Subcutaneous abdominal adipose tissue (tissue), 5 donors: Measurements from ENCODE around the gene WNT3A.

Experiments used
- H3K27ac ChIP-seq: one replicate; pipeline ENCODE4 v1.7.0; 2013; ENCODE audit warnings: low read depth, mild to moderate bottlenecking, inconsistent platforms, low read length, moderate library complexity
- H3K27me3 ChIP-seq, 5 donors: one replicate each; pipeline ENCODE4 v1.7.0; 2013; ENCODE audit warnings: low read length in 5 of 5, inconsistent platforms in 1 of 5; ENCODE audit not compliant: control insufficient read depth in 5 of 5, insufficient read depth in 4 of 5
- H3K36me3 ChIP-seq, 5 donors: one replicate each; pipeline ENCODE4 v1.7.0; 2013; ENCODE audit warnings: low read length in 5 of 5; ENCODE audit not compliant: control insufficient read depth in 5 of 5, insufficient read depth in 5 of 5
- H3K4me1 ChIP-seq, 5 donors: one replicate each; pipeline ENCODE4 v1.7.0; 2013; ENCODE audit warnings: low read length in 5 of 5, mild to moderate bottlenecking in 3 of 5, moderate library complexity in 1 of 5; ENCODE audit not compliant: control insufficient read depth in 5 of 5, insufficient read depth in 5 of 5
- H3K4me3 ChIP-seq, 5 donors: one replicate each; pipeline ENCODE4 v1.7.0; 2013; ENCODE audit warnings: low read length in 5 of 5, low read depth in 1 of 5
- H3K9ac ChIP-seq, 5 donors: one replicate each; pipeline ENCODE4 v1.7.0; 2013; ENCODE audit warnings: low read length in 5 of 5, mild to moderate bottlenecking in 4 of 5, moderate library complexity in 3 of 5
- H3K9me3 ChIP-seq, 5 donors: one replicate each; pipeline ENCODE4 v1.7.0; 2013; ENCODE audit warnings: low read length in 5 of 5; ENCODE audit not compliant: control insufficient read depth in 5 of 5
- donor health status: healthy.
- donor health status: healthy.
- donor health status: healthy.
- donor health status: healthy.
- donor health status: healthy.

Gene WNT3A

DNA sequence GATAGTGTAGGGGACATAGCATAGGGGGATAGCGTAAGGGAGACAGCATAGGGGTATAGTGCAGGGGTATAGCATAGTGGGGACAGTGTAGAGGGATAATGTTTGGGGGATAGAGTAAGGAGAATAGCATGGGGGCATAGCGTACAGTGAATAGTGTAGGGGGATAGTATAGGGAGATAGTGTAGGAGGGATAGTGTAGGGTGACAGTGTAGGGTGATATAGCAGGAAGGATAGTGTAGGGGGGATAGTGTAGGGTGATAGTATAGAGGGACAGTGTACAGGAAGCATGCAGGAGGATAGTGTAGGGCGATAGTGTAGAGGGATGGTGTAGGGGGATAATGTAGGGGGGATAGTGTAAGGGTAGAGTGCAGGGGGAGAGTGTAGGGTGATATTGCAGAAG lies 64.1 kb downstream of the WNT3A start:
- Histone ChIP-seq H3K27ac (no peak overlapping the region), H3K9ac (no peak overlapping the region), H3K27me3 (peaks cover 16 to 64% (median 38%) of the 10 kb centered on the region in 5 donors), H3K4me1 (peaks cover 0 to 3% (median 0%) of the 10 kb centered on the region in 5 donors), H3K9me3 (no peaks in the 10 kb centered on the region), H3K36me3 (no peaks in the 10 kb centered on the region), H3K4me3 (no peak overlapping the region)

DNA sequence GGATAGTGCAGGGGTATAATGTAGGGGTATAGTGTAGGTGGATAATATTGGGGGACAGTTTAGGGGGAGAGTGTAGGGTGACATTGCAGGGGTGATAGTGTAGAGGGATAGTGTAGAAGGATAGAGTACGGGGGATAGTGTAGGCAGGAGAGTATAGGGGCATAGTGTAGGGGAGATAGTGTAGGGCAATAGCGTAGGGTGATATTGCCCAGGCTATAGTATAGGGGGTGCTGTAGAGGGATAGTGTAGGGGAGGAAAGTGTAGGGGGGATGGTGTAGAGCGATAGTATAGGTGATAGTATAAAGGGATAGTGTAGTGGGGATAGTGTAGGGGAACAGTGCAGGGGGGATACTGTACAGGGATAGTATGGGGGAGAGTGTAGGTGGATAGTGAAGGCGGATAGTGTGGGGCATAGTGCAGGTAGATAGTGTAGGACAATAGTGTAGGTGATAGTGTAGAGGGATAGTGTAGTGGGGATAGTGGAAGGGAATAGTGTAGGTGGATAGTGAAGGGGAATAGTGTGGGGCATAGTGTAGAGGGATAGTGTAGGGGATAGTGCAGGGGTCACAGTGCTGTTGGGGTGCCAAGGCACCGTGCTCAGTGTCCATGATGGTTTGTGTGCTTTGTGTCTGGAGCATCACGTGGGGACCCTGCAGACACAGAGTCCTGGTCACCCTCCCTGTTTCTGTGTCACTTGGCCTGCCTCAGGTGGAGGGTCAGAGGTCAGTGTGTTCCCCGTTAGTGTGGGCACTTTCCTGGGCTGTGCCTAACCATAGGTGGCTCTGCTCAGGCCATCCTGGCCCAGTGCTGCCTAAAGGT lies 65.2 kb downstream of the WNT3A start:
- no peak overlapping the region for H3K9ac ChIP-seq
- H3K4me3 ChIP-seq = no peak overlapping the region
- no peaks in the 10 kb centered on the region for H3K36me3 ChIP-seq
- peaks cover 0 to 3% (median 0%) of the 10 kb centered on the region in 5 donors for H3K4me1 ChIP-seq
- no peaks in the 10 kb centered on the region for H3K9me3 ChIP-seq
- H3K27ac ChIP-seq = no peak overlapping the region
- H3K27me3 ChIP-seq = peaks cover 9 to 54% (median 27%) of the 10 kb centered on the region in 5 donors

DNA sequence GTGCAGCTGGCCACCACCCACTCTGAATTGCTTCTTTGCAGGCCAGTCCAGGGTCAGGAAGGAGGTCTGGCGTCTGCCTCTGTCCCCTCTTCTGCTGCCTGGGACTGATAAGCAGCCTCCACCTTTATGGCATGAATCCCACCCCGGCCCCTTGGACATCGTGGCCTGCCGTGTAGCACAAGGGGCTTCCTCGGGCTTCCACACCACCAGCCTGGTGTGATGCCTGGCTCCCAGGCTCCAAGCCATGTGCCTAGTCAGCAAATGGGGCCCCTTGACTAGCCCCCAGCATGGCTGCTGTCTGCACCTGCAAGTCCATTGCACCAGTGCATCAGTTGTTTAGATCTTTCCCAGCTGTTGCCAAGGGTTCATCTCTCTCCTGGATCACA lies 65.9 kb downstream of the WNT3A start:
- no peak overlapping the region for H3K4me3 ChIP-seq
- no peaks in the 10 kb centered on the region for H3K36me3 ChIP-seq
- no peaks in the 10 kb centered on the region for H3K9me3 ChIP-seq
- no peak overlapping the region for H3K9ac ChIP-seq
- no peak overlapping the region for H3K27ac ChIP-seq
- H3K4me1 ChIP-seq = peaks cover 0 to 3% (median 0%) of the 10 kb centered on the region in 5 donors
- H3K27me3 ChIP-seq = peaks cover 5 to 48% (median 21%) of the 10 kb centered on the region in 5 donors

DNA sequence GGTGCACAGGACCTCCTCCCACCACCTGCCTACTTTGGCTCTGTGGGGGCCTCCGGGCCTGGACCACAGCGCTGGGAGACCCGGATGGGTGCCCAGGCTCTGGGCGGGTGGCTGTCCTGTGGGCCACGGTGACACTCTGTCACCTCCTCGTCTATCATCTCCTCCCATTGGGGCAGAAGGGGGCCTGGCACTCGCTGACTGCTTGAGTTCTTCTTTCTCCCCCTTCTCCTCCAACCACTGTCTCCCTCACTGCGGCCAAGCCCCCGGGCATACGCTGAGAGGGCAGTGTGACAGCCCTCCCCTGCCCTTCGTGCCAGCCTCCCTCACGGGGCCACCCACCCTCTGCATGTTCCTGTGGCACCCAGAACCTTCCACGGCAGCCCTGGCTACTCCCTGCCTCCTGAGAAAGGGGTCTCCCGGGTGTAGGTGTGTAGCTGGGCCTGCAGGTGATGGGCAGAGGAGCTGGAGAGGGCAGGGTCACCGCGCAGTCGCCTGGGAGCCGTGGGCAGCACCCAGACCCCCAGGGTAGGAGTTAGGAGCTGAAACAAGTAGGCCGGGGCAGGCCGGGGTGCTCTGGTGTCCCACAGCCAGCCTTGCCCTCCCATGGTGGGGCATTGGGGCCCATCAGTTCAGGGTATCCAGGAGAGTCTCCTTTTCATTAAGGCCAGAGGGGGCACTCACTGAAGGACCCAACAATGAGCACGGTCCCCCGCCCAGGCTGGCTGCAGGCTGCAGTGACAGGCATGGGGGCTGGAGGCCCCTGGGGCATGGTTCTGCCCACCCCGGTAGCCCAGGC lies 66.5 kb downstream of the WNT3A start:
- Histone ChIP-seq H3K27ac (no peak overlapping the region), H3K27me3 (peaks cover 5 to 43% (median 18%) of the 10 kb centered on the region in 5 donors), H3K9me3 (no peaks in the 10 kb centered on the region), H3K36me3 (no peaks in the 10 kb centered on the region), H3K4me1 (peaks cover 0 to 7% (median 2%) of the 10 kb centered on the region in 5 donors), H3K4me3 (no peak overlapping the region), H3K9ac (no peak overlapping the region)

DNA sequence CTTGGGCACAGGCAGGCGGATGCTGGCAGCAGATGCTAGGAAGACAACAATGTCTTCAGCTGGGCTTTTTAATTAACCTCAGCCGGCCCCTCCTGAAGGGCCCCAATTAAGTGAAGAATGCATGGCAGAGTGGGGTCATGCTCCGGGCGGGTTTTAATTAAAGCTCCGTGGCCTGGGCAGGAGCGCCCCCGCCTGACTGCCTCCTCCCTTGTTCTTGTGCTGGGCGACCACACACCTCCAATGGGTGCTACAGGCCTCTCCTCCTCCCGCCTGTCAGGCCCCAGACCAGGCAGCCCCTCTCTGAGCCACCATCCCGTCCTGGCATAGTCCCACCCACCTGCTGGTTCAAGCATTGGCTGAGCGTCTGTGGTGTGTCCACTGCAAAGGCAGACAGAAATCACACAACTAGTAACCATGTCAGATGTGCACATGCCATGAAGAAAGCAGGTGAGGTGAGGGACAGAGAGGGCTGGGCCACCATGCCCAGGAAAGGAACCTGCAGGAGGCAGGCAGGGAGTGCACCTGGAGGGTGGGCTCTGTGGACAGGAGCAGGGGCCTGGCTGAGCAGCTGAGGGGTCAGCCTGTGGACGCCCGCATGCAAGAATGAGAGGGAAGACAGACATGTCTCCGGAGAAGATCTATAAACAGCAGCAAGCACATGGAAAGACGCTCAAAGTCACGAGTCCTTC lies 67.2 kb downstream of the WNT3A start:
- Histone ChIP-seq H3K9me3 (no peaks in the 10 kb centered on the region), H3K36me3 (no peaks in the 10 kb centered on the region), H3K27ac (no peak overlapping the region), H3K4me1 (peaks cover 0 to 7% (median 2%) of the 10 kb centered on the region in 5 donors), H3K9ac (no peak overlapping the region), H3K4me3 (no peak overlapping the region), H3K27me3 (peaks cover 5 to 38% (median 14%) of the 10 kb centered on the region in 5 donors)

DNA sequence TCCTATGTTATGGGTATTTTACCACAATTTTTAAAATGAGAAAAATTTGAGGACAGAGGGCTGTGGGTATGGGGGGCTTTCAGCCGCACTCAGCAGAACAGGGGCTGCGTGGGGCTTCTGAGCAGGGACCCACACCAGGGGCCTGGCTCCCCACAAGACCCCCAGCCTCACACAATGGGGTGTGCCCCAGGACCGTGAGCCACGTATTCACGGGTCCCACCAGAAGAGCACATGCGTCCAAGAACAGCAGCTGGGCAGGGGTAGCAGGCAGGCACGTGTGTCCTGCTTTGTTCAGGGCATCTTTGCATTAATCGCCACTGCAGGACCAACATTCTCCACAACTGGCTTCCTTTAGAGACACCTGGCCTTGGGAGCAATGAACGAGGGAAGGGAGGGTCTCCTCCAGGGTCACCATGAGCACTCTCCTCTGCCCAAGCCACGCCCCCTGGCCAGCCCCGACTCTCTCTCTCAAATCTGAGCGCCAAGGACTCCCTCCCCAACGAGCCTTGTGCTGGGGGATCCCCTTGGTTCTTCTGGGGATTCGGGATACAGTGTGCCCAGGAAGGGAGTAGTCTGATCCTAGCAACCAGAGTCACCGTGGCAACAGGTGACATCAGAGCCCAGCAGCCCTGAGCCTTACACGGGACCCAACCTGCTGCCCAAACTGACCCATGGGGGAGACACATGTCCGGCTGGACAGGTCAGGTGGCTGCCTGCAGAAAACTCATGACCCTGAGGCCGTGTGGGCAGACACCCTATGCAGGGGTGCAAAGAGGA lies 68.3 kb downstream of the WNT3A start:
- Histone ChIP-seq H3K36me3 (no peaks in the 10 kb centered on the region), H3K4me1 (peaks cover 0 to 7% (median 2%) of the 10 kb centered on the region in 5 donors), H3K27me3 (peaks cover 3 to 28% (median 7%) of the 10 kb centered on the region in 5 donors), H3K4me3 (no peak overlapping the region), H3K9me3 (no peaks in the 10 kb centered on the region), H3K27ac (no peak overlapping the region), H3K9ac (no peak overlapping the region)

DNA sequence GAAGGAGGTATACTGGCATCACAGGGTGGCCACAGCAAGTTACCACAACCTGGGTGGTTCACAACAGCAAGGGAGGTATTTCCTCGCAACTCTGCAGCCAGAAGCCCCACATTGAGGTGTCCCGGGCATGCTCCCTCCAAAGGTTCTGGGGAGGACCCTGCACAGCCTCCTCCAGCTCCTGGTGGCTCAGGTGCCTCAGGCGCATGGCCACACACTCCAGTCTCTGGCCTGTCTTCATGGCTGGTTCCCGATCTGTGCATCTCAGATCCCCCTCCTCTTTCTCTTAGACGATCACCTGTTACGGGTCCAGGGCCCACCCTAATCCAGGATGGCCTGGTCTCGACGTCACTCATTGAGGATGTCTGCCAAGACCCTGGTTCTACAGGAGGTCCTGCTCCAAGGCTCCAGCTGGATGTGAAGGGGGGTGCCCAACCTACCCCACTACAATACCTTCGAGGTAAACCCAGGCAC lies 69.0 kb downstream of the WNT3A start:
- Histone ChIP-seq H3K9me3 (no peaks in the 10 kb centered on the region), H3K4me1 (peaks cover 0 to 8% (median 2%) of the 10 kb centered on the region in 5 donors), H3K9ac (no peak overlapping the region), H3K36me3 (no peaks in the 10 kb centered on the region), H3K27ac (no peak overlapping the region), H3K27me3 (peaks cover under 1 to 21% (median 5%) of the 10 kb centered on the region in 5 donors), H3K4me3 (no peak overlapping the region)

DNA sequence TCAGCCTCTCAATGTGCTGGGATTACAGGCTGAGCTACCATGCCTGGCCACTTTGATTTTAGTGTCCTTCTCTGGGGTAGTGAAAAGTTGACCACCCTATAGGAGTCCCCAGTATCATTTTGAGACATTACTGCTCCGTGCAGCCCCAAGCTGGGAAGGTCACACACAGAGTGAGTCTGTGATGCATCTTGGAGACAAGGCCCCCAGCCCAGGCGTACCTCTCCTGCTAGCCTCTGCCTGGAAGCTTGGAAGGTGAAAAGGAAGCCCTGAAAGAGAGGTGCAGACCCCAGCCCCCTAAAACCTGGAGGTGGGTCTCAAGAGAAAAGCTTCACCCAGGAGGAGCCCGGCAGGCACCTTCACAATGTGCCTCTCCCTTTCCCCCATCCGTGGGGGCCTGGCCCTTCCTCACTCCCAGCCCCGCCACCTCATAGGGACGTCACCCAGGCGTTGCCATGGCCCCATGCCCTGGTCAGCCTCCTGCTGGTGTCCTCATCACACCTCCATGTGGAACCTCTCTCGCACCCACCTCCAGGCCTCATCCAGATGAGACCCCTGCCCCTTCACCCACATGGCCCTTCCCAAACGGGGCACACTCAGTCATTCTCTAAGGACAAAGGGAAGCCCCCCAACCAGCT lies 70.1 kb downstream of the WNT3A start:
- Histone ChIP-seq H3K4me1 (peaks cover 7 to 18% (median 12%) of the 10 kb centered on the region in 5 donors), H3K27ac (no peak overlapping the region), H3K9me3 (no peaks in the 10 kb centered on the region), H3K27me3 (peaks cover 0 to 15% (median 3%) of the 10 kb centered on the region in 5 donors), H3K9ac (no peak overlapping the region), H3K36me3 (no peaks in the 10 kb centered on the region), H3K4me3 (no peak overlapping the region)
